ENCODE data around the gene PIK3R4. TPM values are rescaled to one million over a fixed set of nuclear protein-coding genes. Genes with fewer than 3 reads are reported as not detected.

PIK3R4 gene
- total RNA-seq, 4 donors from 2014 or later = 14.0 to 25.0 (median 17.7) TPM

GRCh38 chr3:130661140-130661891 lies 85.3 kb downstream of the PIK3R4 start:
- H3K9me3 ChIP-seq = no peaks in the 10 kb centered on the region
- H3K4me3 ChIP-seq = no peak overlapping the region
- DNase-seq (no peak), ATAC-seq (no peak)
- no peak overlapping the region for H3K27ac ChIP-seq
- TF ChIP-seq POLR2A (IDR thresholded peaks at IDR 0.05) = no peak
- TF ChIP-seq, protein P1, sequence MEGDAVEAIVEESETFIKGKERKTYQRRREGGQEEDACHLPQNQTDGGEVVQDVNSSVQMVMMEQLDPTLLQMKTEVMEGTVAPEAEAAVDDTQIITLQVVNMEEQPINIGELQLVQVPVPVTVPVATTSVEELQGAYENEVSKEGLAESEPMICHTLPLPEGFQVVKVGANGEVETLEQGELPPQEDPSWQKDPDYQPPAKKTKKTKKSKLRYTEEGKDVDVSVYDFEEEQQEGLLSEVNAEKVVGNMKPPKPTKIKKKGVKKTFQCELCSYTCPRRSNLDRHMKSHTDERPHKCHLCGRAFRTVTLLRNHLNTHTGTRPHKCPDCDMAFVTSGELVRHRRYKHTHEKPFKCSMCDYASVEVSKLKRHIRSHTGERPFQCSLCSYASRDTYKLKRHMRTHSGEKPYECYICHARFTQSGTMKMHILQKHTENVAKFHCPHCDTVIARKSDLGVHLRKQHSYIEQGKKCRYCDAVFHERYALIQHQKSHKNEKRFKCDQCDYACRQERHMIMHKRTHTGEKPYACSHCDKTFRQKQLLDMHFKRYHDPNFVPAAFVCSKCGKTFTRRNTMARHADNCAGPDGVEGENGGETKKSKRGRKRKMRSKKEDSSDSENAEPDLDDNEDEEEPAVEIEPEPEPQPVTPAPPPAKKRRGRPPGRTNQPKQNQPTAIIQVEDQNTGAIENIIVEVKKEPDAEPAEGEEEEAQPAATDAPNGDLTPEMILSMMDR (IDR thresholded peaks at IDR 0.05 in 4 of 5, conservative IDR thresholded peaks at IDR 0.05 in 1 of 5) = no peak
- H3K4me1 ChIP-seq = peaks cover 0 to 16% of the 10 kb centered on the region in 2 donors
- no peaks in the 10 kb centered on the region for H3K27me3 ChIP-seq
- in situ Hi-C loops (cut with MboI; ENCODE audit: low sequenced_read_pairs in 4 of 4) = no loop called here
- H3K36me3 ChIP-seq = no peaks in the 10 kb centered on the region
- intact Hi-C loops (cut with DNase I; ENCODE audit: low total_unique reads) = no loop called here

GRCh38 chr3:130659911-130660310 lies 86.7 kb downstream of the PIK3R4 start:
- intact Hi-C loops (cut with DNase I; ENCODE audit: low total_unique reads) = no loop called here

GRCh38 chr3:130658678-130659077 lies 88.0 kb downstream of the PIK3R4 start:
- Histone ChIP-seq H3K27me3 (no peaks in the 10 kb centered on the region), H3K4me3 (no peak overlapping the region), H3K27ac (no peak overlapping the region), H3K4me1 (peaks cover 0 to 16% of the 10 kb centered on the region in 2 donors), H3K9me3 (no peaks in the 10 kb centered on the region), H3K36me3 (no peaks in the 10 kb centered on the region)
- no peak for TF ChIP-seq POLR2A (IDR thresholded peaks at IDR 0.05)
- TF ChIP-seq, protein P1 (IDR thresholded peaks at IDR 0.05 in 4 of 5, conservative IDR thresholded peaks at IDR 0.05 in 1 of 5) = no peak
- ATAC-seq (no peak), DNase-seq (no peak)
- intact Hi-C loops (cut with DNase I; ENCODE audit: low total_unique reads) = no loop called here
- in situ Hi-C loops (cut with MboI; ENCODE audit: low sequenced_read_pairs in 4 of 4) = no loop called here

More at GRCh38 chr3:130659911-130660310, 86.7 kb downstream of the PIK3R4 start:
- in situ Hi-C loops (cut with MboI; ENCODE audit: low sequenced_read_pairs in 4 of 4) = no loop called here
- Histone ChIP-seq H3K36me3 (no peaks in the 10 kb centered on the region), H3K4me3 (no peak overlapping the region), H3K27me3 (no peaks in the 10 kb centered on the region), H3K4me1 (peaks cover 0 to 16% of the 10 kb centered on the region in 2 donors), H3K27ac (no peak overlapping the region), H3K9me3 (no peaks in the 10 kb centered on the region)
- TF ChIP-seq, protein P1 (IDR thresholded peaks at IDR 0.05 in 4 of 5, conservative IDR thresholded peaks at IDR 0.05 in 1 of 5) = no peak
- no peak for TF ChIP-seq POLR2A (IDR thresholded peaks at IDR 0.05)
- ATAC-seq = no peak
- DNase-seq = no peak

- TF ChIP-seq, protein P1 (IDR thresholded peaks at IDR 0.05 in 4 of 5, conservative IDR thresholded peaks at IDR 0.05 in 1 of 5) = no peak
- no peak for TF ChIP-seq POLR2A (IDR thresholded peaks at IDR 0.05)
- Histone ChIP-seq H3K9me3 (no peaks in the 10 kb centered on the region), H3K27me3 (no peaks in the 10 kb centered on the region), H3K4me3 (no peak overlapping the region), H3K36me3 (no peaks in the 10 kb centered on the region), H3K27ac (no peak overlapping the region), H3K4me1 (peaks cover 0 to 7% of the 10 kb centered on the region in 2 donors)
- DNase-seq (no peak), ATAC-seq (no peak)
- intact Hi-C loops (cut with DNase I; ENCODE audit: low total_unique reads) (no loop called here), in situ Hi-C loops (cut with MboI; ENCODE audit: low sequenced_read_pairs in 4 of 4) (no loop called here)
Observed at GRCh38 chr3:130656627-130657026, 90.0 kb downstream of the PIK3R4 start.
